HS-5 (cell line): ENCODE results near the gene DRAM2.
A peak's percentile ranks its signal among the peaks of the same experiment; 100 is the strongest.

Source experiments
- DNase-seq: peaks from one replicate; pipeline ENCODE4 v3.0.0-alpha.2; 2012; ENCODE audit warnings: low read depth

The DRAM2 gene

DNA sequence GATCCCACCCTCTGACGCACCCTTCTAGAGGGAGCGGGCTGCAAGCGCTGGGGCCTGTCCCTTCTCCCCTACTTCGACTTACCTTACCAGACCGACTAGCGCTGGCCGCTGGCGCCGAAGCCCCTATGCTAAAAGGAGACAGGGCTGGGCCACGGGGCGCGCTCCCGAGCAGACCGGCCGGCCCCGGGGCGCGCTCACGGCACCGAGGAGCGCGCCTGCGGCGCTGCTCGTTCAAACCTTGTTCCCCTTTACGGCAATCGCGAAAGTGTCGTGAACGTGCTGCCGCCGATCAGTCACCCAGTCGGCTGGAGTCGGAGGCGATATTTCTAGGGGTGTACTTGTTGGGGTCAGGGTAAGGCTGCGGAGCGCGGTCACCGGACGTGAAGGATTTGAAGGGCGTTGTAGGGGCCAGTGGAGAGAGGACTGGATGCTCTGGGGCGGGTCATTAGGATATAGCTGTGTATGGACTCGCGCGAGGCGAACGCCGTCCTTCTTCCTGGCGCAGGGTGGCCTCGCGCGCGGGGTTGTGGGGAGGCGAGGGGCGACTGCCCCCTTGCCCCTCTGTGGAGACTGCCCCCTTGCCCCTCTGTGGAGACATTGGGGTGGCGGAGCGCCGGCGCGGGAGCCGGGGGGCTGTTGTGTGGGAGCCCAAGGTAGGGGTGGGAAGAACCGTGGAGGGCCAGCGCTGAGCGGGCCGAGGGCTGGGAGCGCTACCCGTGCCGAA, at the start of gene DRAM2, which contains the start of gene CEPT1:
Gene DRAM2, minus strand, starts transcription at position 138 of the 724 bp plus-strand sequence. CDS start 8,539 bp downstream, outside the sequence.
Gene CEPT1, plus strand, starts transcription at position 268 of the 724 bp plus-strand sequence. CDS start 7,492 bp downstream, outside the sequence.
- DNase-seq = peak; percentile 85

DNA sequence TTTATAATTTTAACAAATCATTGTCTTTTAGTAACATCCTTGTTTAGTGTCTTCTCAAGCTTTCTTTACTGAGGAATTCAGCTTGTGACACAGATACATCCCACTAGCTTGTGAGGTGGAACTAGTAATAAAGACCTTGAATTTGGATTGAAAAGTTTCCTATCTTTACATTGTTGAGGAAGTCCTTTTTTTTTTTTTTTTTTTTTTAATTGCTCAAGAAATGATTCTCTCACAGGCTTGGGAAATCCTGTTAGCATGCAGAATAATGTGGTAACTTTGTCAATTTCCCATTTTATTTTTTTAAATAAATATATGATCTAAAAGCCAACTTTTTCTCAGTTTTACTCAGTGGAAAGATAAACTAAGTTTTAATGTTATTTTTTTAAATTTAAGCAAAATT, 44.8 kb upstream of the DRAM2 start:
- DNase-seq = no peak

GRCh38 chr1:111183308-111184069, 43.6 kb upstream of the DRAM2 start:
- no peak for DNase-seq

DNA sequence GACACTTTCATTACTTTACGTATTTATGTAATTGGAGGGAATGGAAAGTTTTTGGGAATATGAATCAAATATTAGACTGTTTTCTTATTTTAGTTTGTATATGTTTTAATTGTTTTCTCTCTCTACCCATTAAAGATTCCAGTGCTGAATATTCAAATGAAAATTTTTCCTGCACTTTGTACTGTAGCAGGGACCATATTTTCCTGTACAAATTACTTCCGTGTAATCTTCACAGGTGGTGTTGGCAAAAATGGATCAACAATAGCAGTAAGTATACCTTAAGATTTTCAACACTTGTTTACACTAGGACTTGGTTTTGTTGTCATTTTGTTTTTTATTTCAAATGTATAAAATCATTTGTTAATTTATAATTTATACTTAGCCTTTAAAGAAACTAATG, 42.2 kb upstream of the DRAM2 start:
- no peak for DNase-seq

- DNase-seq = no peak
Observed at GRCh38 chr1:111179968-111180533, 40.2 kb upstream of the DRAM2 start.

DNA sequence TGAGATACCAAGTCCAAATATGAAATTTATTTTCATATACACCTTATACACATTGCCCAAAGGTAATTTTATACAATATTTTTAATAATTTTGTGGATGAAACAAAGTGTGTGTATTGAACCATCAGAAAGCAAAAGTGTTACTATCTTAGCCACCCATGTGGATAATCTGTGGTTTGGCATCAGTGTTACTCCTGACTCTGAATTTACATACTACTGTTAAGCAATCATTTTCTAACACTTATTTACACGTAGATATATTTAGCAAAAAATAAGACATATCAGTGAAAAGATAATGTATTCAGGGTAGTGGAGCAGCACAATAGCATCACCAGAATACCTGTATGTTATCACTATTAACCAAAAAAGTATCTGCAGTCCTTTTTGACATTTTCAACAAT, 36.8 kb upstream of the DRAM2 start:
- no peak for DNase-seq

DNA sequence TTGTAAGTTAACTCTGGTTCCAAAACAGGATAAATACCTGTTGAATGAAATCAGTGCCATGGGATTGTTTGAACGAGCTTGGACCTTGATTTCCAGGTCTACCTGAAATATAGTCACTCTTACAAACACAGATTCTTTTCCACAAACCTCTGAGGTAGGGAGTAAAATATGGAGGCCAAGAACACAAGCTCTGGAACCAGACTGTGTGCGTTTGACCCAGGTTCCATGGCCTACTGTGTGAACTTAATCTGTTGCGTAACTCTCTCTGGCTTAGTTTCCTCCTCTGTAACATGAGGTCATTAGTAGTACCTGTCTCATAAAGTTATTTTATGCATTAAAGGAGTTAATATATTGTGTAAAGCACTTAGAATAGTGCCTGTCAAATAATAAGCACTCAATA, 35.5 kb upstream of the DRAM2 start:
- no peak for DNase-seq

DNA sequence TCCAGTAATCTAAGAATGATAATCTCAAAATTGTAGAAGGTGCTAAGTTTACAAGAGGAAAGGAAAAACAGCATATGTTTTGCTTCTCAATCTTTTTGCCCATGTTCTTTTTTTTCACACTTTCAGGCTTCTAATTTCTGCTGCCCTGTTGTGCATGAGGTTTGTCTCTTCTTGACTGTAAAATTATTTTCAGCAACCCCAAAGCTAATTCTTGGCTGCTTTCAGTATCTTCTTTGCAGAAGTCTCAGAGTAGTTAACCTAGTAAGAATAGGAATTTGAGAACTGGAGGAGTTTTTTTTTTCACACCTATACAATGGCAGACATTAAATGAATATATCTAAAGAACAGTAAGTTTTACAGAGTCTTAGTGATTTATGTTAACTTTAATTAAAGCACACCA, 34.2 kb upstream of the DRAM2 start:
- DNase-seq = no peak

DNA sequence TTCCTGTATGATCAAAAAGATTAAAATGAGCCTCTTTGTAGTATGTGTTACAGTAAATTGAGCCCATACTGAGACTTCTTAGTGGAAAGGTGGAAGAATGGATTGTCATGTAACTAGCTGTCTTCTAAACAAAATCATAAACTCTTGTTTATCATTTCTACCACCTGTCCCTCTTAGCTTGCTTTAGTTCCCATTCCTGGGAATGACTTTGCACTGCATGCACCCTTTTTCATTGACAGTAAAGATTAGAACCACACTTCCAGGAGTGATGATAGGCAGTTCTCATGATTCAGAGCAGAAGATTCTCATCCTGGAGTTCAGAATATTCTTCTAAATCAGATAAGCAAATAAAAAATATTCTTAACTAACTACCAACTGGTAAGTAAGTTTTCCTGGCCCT, 32.6 kb upstream of the DRAM2 start:
- no peak for DNase-seq

DNA sequence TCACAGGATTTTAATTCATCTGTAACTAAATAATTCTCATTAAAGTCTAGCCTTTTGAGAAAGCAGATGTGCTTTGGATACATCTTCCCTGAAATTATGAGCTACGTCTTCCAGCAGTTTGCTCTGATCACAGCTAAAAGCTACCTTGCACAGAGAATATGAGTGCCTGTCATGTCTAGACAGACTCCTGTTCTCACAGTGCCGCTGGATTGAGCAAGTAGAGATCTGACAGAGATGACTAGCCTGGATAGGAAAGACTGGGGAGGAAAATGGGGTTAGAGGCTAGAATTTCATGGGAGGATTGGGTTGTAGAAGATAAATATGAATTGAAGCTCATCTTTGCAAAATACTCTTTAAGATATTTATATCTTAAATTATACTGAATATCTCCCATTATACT, 24.3 kb upstream of the DRAM2 start:
- DNase-seq = no peak

- no peak for DNase-seq
Observed at GRCh38 chr1:111163363-111163762, 23.5 kb upstream of the DRAM2 start.

- no peak for DNase-seq
Observed at GRCh38 chr1:111162488-111162880, 22.6 kb upstream of the DRAM2 start.

DNA sequence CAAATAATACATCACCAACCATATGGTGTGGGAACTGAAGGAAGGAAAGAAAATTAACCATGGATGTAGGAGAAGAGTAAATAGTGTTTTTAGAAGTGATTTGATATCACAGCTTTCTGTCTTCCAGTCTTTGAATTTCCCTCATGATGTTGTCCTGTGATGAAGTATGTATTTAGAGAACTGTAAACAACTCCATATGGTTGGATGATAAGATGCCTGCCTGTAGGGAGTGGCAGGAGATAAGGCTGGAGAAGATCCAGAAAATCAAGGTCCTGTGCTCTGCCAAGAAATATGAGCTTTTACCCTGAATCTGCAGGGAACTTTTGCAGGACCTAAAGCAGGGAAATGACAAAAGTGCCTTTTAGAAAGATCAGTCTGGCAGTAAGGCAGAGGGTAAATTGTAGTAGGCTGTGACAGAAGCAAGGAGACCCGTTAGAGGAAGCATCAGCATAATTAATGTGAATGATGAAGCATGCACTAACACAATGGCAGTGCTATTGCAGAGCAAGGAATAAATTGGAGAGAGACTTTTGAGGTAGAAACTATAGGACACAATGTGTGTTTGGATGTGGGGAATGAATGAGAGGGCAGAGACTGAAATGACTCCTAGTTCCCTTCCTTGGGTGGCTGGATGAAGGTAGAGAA, 22.1 kb upstream of the DRAM2 start:
- DNase-seq = no peak

GRCh38 chr1:111157431-111157830, 17.5 kb upstream of the DRAM2 start:
- DNase-seq = no peak

- no peak for DNase-seq
Observed at GRCh38 chr1:111154021-111154999, 14.4 kb upstream of the DRAM2 start.

DNA sequence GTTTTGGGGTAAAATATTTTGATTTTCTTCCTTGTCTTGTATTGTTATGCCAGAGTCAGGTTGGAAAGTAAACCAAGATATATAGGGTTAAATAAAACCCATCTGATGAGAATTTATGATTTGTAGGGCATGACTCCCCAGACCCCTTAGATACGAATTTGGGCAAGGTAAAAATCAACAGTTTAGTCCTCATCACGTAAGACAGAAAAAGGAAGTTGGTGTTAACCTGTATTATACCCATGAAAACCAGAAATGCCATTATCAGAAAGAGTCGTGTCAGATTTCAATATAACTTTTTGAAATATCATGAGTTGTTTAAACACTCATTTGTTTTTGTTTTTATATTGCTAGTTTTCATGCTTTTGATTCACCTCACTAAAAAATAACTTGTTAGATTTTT, 11.9 kb upstream of the DRAM2 start:
- no peak for DNase-seq

GRCh38 chr1:111148376-111148881, 8.5 kb upstream of the DRAM2 start:
- no peak for DNase-seq

DNA sequence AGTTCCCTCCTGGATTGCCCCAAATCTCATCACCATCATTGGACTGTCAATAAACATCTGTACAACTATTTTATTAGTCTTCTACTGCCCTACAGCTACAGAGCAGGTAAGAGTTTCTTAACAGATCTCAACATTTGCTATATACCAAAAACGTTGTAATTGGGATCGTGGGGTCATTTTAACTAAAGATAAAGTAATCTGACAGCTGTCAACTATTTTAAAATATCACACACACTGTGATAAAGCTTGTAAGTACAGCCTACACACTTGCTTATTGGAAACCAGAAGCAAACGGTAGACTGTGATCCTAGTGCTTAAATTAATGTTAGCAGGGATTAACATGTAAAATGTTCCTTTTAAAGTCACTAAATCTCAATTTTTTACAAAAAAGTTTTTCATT, 8.1 kb upstream of the DRAM2 start:
- DNase-seq = no peak

- no peak for DNase-seq
Observed at GRCh38 chr1:111145963-111146768, 6.3 kb upstream of the DRAM2 start.

- DNase-seq = no peak
Observed at GRCh38 chr1:111145542-111145941, 5.6 kb upstream of the DRAM2 start.
